ENCODE data around the gene DYNLT4.
"Not testable (repeated sequence)": the region's sequence is repeated elsewhere in the genome, so short reads cannot be mapped to it uniquely, and the experiment has no call there.

DYNLT4 gene, protein sequence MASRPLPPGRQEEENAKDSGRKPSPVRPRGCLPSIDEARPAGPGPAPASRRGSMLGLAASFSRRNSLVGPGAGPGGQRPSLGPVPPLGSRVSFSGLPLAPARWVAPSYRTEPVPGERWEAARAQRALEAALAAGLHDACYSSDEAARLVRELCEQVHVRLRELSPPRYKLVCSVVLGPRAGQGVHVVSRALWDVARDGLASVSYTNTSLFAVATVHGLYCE

DNA sequence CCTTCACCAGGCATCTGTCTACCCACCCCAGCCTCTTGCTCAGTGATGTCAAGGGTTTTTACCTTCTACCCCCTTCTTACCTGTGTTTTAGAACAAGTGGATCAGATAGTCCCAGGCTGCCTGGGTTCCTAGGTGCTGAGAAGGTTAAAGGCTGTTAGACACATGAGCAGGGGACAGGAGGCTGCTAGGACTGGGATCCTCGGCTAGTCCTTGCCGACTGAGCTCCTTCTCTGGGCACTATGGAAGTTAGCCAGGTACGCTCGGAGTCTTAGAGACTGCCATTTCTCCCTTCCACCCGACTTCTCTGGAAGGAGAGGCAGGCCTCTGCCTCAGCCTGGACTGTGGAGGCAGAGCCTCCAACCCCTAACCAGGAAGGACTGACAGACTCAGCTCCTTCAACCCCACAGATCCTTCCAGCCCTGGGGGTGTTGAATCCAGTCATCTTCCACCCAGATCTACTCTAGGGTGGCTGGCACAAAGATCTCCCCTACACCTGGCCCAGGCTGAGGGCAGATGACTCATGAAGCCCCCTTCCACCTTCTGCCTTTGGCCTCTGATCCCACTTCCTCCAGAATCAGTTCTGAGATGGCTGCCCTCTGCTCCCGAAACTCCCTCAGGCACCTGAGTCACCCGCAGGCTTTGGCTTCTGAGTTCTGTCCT lies at the start of gene DYNLT4:
TSS of gene DYNLT4 (minus strand) at position 648 of the 660 bp plus-strand sequence. CDS start 683 bp downstream, outside the sequence.
- no peak for DNase-seq (ENCODE audit: low read depth)

DNA sequence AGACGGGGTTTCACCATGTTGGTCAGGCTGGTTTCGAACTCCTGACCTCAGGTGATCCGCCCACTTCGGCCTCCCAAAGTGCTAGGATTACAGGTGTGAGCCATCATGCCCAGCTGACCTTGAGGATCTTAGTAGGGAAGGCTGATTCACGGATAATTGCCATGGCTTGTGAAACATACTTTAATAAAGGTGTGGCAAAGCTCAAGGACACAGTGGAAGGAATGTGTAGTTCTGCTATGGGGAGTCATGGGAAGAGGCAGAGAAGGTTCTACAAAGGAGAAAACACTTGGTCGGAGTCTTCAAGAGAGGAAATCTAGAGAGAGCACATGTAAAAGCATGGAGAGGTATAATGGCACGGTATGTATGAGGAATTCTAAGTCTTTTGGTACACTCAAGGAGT lies 48.6 kb upstream of the DYNLT4 start:
- DNase-seq (ENCODE audit: low read depth) = no peak

DNA sequence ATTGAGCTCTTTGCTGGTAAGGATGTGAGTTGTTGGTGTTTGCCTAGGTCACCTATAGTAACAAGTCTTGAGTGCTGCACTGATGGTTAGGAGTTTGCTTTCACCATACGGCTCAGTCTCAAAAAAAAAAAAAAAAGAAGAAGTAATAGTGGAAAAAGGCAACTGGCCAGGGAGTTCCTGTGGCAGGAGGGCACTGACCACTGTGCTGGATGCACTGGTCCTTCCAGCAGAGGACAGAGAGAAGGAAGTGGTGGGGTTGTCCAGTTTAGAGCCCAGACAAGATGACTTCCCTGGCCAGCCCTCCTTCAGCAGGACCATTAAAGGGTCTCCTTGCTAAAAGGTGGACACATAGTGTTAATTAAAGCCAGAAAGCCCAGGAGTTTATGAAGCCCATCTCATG lies 47.8 kb upstream of the DYNLT4 start:
- no peak for DNase-seq (ENCODE audit: low read depth)

DNA sequence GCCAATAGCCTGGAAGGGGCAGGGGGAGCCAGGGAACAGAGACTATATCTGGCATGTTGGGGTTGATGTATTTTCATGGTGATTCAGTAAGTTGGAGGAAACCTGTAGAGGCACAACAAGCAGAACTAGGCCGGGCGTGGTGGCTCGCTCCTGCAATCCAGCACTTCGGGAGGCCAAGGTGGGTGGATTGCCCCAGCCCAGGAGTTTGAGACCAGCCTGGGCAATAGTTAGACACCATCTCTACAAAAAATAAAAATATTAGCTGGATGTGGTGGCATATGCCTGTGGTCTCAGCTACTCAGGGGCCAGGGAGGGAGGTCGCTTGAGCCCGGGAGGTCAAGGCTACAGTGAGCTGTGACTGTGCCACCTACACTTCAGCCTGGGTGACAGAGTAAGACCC lies 46.0 kb upstream of the DYNLT4 start:
- DNase-seq (ENCODE audit: low read depth) = no peak

DNA sequence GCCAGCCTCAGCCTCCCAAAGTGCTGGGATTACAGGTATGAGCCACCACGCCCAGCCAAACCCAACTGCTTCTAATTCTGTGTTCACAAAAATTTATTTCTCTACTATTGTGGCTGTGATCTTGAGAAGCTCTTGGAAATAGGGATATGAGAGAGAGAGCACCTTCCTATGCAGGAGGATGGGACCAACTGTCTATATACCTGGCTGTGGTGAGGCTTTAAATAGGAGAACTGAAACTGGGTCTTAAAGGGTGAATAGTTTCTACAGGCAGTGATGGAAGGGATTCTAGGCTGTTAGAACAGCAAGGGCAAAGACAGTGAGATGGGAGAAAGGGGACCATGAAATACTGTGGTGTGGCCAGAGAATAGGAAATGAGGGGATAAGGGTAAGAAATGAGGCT lies 44.2 kb upstream of the DYNLT4 start:
- no peak for DNase-seq (ENCODE audit: low read depth)

DNA sequence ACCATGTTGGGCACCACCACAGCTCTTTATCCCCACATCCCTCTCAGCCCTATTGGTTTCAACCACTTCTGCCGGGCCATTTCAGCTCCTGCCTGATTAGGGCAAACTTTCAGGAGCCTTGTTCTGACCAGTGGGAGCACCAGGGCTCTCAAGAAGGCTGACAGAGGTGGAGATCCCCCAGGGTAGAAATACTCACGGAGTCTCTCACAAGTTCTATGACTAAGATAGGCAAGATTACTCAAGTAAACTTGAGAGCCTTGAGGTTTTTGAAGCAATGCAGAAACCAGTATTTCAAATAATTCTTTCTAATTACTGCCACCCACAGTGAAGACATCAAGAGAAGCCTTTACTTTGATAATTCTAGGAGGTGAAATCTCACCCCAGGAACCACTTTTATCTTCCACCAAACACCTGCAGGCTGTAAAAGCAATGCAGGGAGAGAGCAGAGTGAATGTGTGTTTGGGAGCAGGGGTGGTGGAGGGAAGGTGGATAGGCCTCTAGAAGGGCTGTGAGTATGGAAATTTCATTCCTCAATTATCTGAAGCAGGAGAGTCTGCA lies 42.5 kb upstream of the DYNLT4 start:
- DNase-seq (ENCODE audit: low read depth) = no peak

DNA sequence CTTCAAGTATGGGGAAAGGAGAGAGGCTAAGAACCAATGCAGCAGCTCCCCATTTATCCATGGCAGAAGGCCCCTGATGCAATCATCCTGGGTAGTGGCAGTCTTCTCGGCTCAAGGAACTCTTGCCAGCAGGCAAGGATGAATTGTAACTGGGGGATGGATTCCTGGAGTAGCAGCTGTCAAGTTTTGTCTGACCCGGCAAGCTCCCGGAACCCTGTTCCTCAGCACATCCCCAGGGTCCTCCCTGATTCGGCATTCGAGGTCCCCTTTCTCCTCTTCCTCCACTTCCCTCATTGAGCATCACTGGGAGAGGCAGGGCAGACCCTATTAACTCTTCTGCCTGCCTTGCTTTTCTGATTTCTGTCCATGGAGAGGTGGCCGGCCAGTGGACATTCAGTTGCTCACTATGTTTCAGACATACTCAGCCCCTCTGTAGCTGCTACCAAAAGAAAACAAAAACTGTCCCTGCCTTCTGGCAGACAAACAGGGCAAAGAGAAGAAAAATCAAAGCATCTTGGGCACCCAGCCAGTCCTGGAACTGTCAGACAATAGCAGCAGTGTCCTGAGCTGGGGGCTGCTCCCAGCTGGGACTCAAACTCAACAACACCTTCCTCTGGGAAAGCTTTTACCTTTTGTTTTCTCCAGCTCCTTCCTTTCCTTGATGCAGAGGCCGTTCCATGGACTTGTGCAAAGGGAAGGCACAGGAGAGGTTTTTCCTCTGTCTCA lies 41.5 kb upstream of the DYNLT4 start:
- no peak for DNase-seq (ENCODE audit: low read depth)

DNA sequence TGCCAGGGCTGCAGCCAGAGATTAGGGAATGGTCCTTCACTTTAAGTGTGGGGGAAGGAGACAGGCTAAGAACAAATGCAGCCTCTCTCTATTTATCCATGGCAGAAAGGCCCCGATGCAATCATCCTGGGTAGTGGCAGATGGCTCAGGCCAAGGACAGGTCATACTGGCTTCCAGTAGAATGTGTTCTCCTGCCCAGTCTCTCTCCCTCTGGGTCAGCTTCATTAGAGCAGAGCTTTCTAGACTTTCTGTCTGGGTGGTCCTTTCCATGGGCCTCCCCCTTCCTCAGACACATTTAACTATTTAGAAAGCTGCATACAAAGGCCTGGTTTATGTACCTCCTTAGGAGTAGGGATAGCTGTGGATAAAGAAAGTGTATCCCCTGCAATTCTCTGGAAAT lies 40.7 kb upstream of the DYNLT4 start:
- DNase-seq (ENCODE audit: low read depth) = no peak

DNA sequence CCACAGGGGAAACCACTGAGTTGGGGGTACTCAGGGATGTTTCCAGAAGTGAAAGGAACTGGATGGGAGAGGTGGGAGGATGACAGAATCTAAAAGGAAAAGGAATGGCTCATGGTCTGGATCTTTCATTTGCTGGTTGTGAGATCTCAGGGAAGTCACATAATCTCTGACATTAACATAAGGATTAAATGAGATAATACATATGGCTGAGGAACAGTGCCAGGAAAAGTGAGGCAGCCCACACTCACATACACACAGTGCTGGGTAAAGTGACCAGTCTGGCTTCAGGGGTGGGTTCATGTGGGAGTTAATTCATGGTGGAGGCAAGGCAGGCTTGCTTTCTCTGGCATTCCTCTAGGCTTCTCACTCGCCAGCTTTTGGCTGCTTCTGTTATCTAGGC lies 39.8 kb upstream of the DYNLT4 start:
- DNase-seq (ENCODE audit: low read depth) = no peak

DNA sequence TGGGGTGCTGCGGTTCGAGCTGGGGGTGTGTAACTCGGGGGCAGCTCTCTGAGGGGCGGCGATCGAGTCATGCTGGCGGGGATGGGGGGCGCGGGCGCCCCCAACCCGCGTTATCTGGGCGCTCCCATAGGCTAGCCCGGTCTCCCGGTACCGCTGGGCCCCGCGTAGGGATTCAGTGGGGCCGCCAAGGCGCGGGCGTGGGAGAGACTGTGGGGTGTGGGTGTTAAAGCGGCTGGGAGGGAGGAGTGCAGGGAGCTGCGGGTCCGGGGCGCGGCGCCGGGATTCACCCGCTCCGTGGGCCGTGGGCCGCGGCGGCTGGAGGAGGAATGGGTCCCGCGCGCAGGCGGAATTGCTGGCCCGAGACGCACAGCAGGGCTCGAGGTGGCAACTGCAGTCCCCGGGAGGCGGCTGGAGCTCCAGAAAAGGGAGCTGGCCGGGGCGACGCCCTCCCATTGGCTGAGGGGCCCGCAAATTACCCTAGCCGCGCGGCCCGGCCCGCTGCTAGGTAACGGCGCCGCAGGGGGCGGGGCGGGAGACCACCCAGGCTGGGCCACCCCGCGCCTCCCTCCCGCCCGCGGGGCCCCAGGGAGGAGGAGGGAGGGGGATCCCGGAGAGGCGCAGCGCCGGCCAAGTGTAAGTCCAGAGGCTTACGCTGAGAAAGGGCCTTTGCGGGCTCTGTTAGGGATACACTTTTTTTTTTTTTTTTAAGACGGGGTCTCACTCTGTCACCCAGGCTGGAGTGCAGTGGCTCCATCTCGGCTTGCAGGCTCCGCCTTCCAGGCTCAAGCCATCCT lies 35.9 kb upstream of the DYNLT4 start, which contains the start of gene PTCH2:
TSS of gene PTCH2 (minus strand) at position 392 of the 794 bp plus-strand sequence. CDS start at position 71, 321 bp downstream.
- peak; percentile 28 for DNase-seq (ENCODE audit: low read depth)

DNA sequence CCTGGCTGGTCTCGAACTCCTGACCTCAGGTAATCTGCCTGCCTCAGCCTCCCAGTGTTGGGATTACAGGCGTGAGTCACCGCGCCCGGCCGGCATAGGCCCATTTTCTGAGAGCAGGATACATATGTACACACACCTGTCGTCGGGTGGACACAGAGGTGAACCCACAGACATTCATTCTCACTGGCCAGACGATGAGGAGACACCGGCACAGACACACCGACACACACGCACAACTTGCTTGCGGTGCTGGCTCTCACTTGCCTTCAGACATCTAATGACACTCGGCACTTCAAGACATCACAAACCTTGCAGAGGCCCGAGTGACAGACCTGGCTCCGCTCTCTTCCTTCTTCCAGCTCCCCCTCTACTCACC lies 35.3 kb upstream of the DYNLT4 start:
- no peak for DNase-seq (ENCODE audit: low read depth)

DNA sequence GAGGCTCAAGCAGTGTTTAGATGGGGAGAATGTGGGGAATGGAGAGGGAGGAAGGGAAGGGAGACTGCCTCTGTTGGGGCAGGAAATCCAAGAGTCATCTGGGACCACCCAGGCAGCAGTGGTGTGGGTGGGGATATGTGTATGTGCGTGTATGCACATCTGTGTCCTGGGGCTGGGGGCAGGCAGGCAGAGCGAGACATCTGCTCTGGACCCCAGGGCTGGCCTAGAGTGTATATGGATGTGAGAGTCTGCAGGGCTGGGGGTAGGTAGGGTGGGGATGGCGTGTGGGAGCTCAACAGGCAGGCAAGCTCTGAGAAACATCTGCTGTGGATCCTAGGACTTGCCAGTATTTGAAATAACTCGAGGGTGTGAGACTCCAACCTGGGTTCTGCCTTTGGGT lies 32.4 kb upstream of the DYNLT4 start:
- DNase-seq (ENCODE audit: low read depth) = no peak

DNA sequence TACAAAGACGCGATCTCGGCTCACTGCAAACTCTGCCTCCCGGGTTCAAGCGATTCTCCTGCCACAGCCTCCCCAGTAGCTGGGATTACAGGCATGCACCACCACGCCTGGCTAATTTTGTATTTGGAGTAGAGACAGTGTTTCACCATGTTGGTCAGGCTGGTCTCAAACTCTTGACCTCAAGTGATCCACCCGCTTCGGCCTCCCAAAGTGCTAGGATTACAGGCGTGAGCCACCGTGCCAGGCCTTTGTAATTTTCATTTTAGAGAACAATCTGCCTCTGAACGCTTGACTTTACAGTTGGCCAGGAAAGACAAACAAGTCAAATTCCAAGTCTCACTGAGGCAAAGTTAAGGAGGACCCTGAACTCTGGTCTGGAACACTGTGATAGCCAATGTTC lies 31.1 kb upstream of the DYNLT4 start:
- not testable (repeated sequence) for DNase-seq (ENCODE audit: low read depth)

DNA sequence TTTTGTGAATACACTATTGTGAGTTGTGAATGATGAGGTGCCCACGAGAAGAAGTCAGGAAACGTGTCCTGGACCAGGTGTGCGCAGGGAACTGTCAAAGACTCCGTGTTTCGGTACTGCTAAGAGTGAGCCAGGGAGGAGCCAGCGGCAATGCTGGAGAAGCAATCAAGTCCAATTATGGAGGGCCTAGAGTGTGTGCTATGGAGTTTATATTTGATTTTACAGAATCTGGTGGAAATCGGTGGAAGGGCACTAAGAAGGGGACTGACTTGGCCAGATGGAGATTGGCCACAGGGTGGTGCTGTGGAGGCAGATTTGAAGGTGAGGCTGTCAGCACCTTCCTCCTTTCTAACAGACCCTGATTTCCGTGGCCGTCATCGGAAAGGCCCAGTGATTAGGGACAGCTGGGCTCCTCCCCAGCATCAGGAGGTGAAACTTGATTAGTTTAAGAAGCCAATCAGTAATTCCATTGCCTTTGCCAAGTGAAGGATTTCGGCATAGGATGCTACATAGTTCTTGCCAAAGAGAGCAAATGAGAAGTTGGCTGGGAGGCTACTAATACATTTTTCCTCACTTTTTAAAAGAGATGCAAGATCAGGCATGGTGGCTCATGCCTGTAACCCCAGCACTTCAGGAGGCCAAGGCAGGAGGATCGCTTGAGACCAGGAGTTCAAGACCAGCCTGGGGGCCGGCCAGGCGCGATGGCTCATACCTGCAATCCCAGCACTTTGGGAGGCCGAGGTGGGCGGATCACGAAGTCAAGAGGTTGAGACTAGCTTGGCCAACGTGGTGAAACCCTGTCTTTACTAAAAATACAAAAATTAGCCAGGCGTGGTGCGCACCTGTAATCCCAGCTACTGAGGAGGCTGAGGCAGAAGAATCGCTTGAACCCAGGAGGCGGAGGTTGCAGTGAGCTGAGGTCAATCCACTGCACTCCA lies 28.9 kb upstream of the DYNLT4 start:
- DNase-seq (ENCODE audit: low read depth) = peak; percentile 85

DNA sequence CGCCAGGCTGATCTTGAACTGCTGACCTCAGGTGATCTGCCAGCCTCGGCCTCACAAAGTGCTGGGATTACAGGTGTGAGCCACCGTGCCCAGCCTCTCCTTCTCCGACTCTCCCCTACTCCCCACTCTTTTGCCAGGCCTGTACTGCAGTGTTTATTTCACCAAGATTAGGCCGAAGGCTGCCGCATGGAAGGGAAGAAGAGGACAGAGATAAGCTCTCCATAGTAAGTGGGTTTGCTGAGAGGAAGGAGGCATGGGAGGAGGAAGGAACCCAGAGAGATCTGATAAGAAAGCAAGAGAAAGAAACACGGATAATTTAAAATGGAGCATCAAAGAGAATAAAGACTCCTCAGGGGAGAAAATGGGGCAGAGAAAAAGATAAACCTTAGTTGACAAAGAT lies 27.2 kb upstream of the DYNLT4 start:
- DNase-seq (ENCODE audit: low read depth) = no peak

DNA sequence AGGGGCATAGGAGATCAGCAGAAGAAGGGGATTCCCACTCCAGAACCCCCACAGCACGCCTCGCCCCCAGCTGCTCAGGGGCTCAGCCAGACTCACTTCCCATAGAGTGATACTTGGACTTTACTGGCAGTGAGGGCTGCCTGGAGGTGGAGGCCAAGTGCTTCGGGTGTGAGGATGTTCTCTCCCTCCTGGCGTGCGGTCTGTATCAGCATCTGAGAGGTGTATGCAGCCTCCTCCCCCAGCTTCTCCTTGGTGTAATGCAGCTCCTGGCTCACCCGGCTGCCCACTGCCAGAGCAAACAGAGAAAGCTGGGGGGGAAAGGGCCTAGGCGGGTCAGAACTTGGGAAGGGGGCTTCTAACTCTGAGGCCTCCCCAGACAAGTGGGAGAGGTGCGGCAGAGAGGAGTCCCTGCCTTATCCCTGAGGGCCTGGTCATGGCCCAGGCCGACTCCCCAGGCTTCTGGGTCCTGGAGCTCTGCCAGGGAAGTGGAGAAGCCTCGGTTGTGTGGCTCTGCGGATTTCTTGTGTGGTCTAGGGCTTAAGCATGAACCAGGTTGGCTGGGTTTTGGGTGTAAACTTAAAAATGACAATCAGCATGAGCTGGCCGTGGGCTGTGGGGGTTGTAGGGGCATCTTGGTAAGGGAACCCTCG lies 25.0 kb upstream of the DYNLT4 start:
- DNase-seq (ENCODE audit: low read depth) = no peak

DNA sequence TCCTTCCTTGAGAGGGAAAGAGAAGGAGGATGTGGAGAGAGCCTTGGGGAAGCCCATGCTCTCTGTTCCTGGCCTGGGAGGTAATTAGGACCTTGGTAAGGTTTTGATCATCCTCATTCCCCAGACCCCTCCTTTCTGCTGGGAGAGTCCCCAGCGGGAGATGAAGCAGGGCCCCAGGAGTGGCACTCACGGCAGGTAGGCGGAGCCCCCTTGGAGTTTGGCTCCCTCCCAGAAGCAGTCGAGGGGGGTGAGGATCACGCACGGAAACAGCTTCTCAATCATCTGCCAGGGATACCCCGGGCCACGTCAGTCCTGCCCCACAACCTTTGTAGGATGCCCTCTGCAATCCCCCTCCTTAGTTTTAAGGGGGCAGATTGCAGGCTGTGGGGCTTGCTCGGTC lies 24.4 kb upstream of the DYNLT4 start:
- no peak for DNase-seq (ENCODE audit: low read depth)

DNA sequence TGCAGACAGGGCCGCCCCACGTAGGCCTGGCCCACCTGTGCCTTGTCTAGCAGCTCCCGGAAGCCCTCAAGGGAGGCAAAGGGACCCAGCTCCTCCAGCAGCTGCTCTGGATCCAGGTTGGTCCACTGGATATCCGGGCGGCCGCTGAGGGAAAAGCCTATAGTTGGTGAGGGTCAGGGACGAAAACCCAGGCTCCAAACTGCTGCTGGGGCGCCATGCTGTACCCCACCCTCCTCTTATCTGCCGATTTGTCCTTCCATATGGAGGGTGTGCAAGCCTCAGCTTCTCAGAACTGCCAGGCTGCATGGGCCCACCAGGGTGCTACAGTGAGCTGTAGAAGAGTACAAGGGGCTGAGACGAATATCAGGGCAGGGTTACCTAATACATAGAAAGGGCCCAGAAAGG lies 23.8 kb upstream of the DYNLT4 start:
- DNase-seq (ENCODE audit: low read depth) = no peak

DNA sequence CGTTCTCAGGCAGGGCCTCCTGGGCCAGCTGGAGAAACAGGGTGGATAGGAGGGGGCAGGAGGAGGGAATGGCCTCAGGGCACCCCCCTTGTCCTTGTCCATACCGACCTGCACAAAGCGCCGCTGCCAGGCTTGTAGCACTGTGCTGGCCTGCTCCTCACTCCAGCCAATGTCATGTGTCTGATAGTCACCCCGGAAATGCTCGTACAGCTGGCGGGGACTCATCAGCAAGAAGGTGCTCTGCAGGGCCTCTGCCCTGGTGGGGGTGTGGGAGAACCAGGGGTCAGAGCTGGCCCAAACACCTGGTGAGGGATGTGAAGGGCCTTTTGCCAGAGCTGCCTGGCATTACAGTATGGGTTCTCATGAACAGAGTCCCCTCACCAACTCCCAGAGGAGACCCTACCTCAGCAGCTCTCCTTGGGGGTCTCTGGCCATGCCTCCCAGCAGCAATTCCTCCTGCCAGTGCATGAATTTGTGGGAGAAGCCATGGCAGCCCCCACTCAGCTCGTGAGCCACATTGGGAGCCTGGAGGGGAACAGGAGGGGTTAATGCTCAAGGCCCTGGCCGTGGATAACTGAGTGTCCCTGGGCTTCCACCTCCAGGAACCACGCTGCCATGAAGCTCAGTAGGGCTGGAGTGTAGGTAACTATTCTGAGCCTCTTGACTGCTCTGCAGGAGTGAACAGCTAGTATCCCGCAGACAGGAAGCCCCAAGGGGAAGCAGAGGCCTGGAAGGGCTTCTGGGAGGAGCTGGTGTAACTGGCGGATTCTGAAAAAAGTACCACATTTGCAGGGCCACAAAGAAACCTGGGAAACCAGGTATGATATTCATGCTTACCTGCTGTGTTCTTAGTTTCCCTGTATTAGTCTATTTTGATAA lies 22.6 kb upstream of the DYNLT4 start:
- DNase-seq (ENCODE audit: low read depth) = no peak
